GM18507 (cell line): ENCODE measurements around the gene SLC30A3.
A peak's percentile ranks its signal among the peaks of the same experiment; 100 is the strongest.
"Not testable (repeated sequence)": the region's sequence is repeated elsewhere in the genome, so short reads cannot be mapped to it uniquely, and the experiment has no call there.

Experiments
- DNase-seq: peaks from one replicate; pipeline ENCODE4 v3.0.0; 2011; ENCODE audit warnings: low read depth; ENCODE audit not compliant: insufficient read length; ENCODE audit errors: extremely low spot score
- FAIRE-seq: peaks from 2 replicates; lab custom pipeline; 2011; peaks lifted over from hg19 to GRCh38; lab: Jason Lieb, UNC

SLC30A3 gene

DNA sequence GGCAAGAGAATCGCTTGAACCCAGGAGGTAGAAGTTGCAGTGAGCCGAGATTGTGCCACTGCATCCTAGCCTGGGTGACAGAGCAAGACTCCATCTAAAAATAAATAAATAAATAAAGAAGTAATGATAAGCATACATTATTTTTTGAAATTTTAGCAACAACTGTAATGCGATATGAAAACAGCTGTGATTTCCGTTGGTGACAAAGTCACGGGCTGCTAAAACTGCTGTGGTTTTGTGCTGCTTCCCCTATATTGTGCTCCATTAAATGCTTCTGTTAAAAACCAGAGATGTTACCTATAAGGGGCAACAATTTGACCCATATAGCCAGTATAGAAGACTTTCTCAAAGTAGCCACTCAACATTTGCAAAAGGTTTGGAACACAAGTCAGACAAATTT lies 27.7 kb upstream of the SLC30A3 start:
- DNase-seq (no peak), FAIRE-seq (no peak)

DNA sequence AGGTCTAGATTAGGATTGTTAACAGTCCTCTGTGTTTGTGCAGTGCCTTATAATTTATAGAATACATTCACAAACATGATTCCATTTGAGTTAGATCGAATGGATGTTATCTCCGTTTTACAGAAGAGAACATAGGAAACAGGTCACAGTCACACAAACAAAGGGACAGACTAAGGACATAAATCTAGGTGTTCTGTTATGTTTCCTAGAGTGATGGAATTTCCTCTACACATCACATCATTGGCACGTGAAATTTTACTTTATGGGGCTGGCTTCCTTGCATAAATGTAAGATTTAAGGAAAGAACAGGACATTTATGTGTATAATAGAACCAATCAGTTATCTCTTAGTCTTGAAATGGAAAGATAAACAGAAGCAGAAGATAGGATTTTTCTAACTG lies 25.8 kb upstream of the SLC30A3 start:
- FAIRE-seq (no peak), DNase-seq (no peak)

DNA sequence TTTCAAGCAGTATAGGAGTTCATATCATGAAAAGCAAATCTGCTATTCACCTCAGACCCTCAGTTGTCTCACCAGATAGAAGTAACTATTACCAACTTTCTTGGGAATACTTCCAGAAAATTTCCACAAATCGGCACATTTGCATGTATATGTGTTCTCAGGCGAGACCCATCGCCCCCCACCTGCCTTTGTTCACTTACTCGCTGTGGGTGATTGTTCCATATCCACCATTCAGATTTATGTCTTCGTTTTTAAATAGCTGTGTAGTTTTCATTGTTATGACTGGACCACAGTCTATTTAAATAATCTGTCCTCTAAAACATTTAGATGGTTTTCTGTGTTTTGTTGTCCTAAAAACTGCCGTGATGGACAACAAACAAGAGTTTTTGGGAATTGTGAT lies 22.6 kb upstream of the SLC30A3 start:
- FAIRE-seq: no peak

DNA sequence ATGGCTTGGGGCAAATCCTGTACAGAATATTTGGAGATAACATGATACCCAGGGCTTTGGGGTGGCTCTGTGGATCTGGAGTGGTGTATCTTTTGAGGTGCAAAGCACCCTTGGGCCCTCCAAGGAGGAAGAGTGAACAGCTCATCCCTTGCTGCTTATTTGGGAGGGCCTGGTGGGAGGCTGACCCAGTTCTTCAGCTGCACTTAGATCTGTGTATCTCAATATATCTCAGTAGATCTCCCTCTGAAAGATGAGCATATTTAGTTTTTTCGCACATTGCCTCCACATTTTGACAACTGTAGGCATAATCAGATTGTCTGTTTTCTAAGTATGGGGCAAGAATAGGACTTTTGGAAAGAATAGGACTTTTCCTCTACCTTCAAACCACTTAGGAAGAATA lies 22.1 kb upstream of the SLC30A3 start:
- no peak for DNase-seq
- FAIRE-seq: no peak

More for the DNA sequence above, 22.6 kb upstream of the SLC30A3 start:
- no peak for DNase-seq

DNA sequence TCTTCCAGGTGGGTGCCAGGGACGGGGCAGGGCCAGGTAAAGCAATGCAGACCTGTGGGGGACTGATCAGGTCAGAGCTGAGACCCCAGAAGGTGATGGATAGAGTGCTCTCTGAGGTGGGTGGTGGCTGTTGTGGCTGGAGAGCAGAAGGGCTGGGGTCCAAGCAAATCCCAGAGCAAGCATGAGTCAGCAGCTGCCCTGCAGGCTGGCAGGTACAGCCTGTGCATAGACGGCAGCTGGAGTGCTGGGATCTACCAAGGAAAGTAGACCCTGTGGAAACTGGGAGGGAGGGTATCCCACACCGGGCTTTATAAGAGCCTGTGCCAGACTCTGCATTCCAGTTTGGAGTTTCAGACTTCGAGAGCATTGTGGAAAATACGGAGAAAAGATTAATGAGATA lies 20.0 kb upstream of the SLC30A3 start:
- FAIRE-seq: no peak
- no peak for DNase-seq

DNA sequence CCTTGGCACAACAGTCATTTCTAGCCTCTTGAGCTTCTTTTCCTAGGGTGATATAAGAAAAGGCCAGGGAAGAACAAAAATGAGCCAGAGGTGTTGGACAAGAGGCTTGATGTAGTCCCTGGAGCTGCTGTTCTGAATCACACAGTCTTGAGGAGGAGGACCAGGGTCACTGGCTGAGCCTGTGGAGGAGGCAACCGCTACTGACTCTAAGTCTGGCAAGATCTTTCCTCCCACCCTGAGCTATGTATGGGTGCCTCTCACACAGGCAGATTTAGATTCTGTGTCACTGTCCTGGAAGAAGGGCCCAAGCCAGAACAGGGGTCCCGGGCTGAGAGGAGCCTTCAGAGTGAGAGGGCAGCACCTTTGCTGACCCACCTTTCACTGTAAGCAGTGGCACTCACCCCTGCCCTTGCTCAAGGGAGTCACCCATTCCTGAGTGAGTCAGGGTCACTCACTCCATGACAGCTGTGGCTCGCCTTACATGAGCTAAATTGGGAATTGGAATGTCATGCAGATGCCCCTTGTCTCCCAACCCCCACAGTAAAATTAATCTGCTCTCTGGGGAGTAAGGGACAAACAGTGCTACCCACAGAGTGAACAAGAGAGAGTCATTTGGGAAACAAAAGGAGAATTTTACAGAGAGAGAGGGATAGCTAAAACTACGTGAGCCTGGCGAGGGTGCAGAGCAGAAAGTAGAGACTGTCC lies 19.2 kb upstream of the SLC30A3 start, which contains the start of gene TRIM54:
Gene TRIM54 (plus strand): TSS at position 575 of the 705 bp plus-strand sequence. CDS start 303 bp downstream, outside the sequence.
- no peak for FAIRE-seq

DNA sequence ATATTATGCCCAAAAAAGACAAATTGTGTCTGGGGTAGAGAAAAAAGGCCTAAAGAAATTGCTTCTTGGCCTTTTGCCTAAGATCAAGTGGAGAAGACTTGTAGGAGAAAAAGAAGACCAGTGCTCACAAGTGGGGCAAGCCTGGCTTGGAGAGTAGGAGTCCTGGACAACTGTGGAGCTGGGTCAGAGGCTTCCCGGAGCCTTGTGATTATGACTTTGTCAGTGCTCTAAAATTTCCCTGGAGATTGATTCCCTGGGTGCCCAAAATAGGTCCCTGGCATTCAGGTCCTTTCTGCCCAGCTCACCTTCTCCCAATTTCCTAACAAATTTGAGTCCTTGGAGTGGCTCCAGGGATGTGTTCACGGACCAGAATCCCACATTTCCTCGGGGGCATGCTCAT lies 18.6 kb upstream of the SLC30A3 start:
- DNase-seq (no peak), FAIRE-seq (no peak)

More for the DNA sequence above, 19.2 kb upstream of the SLC30A3 start, which contains the start of gene TRIM54:
- DNase-seq: no peak

DNA sequence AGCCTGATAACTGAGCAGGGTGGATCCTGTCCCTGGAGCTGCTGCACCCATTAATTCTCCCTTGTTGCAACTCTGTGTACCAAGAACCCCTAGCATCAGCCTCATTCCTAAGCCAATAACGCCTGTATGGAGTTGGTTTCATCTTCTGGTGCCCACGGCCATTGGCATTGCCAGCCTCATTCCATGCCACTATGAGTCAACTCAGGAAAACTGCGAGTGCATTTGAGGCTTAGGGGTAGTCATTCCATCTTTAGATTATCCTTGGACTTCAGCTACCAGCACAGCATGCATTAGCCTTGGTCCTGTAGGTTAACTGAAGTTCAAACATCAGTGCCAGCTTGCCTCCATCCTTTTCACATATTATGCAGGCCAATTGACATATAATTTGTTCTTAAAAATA lies 18.0 kb upstream of the SLC30A3 start:
- no peak for FAIRE-seq
- DNase-seq: no peak

DNA sequence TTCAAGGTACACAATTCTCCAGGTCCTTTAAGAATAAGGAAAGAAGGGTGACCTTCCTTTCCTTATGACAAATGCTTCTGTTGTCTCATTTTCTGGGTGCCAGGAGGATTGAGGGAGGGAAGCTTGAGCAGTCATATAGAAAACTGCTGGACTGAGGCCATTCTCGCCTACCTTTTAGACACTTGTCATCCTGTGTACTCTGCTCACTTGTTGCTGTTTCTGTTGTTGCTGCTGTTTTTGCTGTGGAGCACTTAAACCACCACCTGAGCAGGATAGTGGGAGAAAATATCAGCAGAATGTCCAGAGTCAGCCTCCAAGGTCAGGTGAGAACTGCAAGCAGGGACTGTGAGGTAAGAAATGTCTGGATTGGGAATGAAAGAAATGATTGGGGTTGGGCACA lies 15.2 kb upstream of the SLC30A3 start:
- DNase-seq (no peak), FAIRE-seq (no peak)

DNA sequence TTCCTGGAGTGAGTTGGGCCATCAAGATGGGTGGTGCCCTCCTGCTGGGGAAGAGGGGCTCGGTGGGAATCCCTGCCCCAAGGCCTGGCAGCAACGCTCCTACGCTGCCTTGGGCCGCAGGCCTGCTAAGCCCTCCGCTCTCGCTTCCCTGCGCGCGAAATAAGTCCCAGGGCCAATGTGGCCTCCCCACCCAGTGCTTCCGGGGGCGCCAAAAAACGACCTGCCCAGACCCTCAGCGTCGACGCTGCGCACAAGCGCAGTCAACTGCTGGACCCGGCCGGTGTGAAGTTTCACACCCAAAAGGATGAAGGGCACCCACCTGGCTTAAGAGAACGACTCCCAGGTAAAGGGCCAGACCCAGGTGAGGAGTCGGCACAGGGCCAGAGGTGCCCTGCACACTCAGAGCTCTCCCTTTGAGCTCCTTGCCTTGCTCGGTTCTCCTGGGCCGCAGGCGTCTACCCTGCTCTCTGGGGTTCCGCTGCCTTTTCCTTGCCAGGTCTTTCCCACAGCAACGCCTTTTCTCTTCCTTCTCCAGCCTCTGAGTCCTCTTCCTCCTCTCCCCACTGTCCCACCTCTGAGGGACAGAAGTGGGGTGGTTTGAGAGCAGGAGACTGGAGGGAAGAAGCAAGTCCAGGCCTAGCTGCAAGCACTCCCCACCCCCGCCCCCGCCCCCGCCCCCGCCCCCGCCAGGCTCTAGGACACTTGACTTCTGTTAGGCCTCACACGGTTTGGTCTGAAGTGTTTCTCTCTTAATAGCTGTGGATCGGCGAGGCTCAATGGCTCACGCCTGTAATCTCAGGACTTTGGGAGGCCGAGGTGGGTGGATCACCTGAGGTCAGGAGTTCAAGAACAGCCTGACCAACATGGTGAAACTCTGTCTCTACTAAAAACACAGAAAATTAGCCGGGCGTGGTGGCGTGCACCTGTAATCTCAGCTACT lies 12.6 kb upstream of the SLC30A3 start, which contains the start of gene DNAJC5G:
Gene DNAJC5G (plus strand): TSS at position 223 of the 940 bp plus-strand sequence. CDS start 1,296 bp downstream, outside the sequence.
- DNase-seq (no peak), FAIRE-seq (no peak)

DNA sequence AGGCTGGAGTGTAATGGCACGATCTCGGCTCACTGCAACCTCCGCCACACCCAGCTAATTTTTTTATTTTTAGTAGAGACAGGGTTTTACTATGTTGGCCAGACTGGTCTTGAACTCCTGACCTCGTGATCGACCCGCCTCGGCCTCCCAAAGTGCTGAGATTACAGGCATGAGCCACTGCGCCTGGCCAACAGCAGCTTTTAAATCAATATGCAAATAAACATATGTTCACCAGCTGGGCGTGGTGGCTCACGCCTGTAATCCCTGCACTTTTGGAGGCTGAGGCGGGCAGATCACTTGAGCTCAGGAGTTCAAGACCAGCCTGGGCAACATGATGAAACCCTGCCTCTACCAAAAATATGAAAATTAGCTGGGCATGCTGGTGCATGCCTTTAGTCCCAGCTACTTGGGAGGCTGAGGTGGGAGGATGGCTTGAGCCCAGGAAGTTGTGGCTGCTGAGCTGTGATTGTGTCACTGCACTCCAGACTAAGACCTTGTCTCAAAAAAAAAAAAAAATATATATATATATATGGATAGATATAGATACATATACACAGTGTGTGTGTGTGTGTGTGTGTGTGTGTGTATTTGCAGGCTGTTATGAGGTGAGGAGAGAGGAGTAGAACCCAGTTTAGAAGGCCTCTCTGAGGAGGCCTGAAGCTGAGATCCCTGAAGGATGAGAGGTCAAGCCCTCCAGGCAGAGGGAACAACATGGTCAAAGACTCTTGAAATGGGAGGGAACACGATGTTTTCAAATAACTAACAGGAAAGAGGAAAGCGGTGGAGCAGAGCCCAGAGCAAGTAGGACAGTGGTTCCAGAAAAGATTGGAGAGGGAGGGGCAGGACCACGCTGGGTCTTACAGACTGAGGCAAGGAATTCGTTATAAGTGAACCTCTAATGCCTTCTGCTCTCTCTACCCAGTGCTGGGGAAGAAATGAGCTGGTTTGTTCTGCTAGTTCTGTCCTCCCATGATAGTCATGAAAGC lies 10.0 kb upstream of the SLC30A3 start:
- FAIRE-seq, DNase-seq: not testable (repeated sequence)

DNA sequence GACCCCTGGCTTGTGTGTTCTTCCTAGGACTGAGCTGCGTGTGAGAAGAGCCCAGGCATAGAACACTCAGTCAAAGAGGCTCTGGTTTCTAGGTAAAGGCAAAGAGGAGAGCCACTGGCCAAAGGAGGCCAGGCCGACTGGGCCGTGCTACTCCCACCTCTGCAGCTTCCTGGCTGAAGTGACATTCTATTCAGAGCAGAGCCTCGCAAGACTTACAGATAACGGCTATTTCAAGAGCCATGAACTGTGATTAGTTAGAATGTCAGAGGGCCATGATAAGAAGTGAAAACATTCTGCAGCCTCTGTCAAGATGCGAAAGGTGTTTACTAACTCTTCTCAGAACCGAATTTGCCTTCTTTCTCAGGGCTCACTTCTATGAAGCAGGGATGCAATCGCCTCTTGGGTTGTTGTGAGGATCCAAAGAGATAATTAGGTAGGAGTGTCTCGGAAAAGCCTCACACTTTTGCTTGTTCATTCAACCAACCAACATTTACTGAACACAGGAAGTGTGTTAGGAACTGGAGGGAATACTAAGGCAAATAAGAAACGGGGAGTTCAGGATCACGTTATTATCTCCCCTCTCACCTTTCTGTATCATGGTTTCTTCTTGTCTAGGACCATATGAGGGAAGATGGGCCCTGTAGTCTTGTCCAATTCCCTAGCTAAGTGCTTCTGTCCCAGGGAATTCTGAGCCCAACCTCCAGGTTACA lies 8.9 kb upstream of the SLC30A3 start:
- DNase-seq: no peak
- no peak for FAIRE-seq

DNA sequence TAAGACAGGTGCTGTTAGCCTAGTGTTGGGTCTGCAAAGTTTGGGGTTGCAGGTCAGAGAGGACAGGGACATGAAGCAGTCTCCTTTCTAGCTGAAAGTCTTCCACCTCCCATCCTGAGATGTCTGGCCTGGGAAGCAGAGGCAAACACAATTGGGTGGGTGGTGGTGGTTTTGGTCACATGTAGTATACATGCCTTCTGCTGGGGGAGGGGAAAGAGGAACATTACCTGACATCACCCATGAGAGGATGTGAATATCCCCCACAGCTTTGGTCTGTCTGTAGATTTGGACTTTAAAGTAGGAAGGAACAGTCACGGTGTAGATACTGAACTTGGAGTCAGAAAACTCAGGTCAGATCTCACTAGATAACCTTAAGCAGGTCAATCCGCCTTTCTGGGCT lies 7.8 kb upstream of the SLC30A3 start:
- DNase-seq (no peak), FAIRE-seq (no peak)

DNA sequence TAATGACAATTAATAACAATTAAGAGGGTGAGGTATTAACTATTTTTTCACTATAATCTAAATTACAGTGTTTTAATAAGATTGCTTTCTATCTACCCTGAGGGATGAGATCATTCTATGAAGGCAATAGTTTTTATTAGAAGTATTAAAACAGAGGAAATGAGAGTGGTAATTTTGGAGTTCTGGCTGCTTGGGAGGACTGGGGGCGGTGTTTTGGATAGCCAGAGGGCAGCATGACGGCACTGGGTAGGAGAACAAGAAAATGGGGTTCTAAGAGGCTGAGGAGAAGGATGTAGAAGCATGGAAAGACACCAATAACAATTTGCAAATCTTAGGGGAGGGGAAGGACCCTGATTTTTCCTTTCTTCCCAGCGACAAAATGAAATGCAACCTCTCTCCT lies 7.3 kb upstream of the SLC30A3 start:
- DNase-seq (no peak), FAIRE-seq (no peak)

DNA sequence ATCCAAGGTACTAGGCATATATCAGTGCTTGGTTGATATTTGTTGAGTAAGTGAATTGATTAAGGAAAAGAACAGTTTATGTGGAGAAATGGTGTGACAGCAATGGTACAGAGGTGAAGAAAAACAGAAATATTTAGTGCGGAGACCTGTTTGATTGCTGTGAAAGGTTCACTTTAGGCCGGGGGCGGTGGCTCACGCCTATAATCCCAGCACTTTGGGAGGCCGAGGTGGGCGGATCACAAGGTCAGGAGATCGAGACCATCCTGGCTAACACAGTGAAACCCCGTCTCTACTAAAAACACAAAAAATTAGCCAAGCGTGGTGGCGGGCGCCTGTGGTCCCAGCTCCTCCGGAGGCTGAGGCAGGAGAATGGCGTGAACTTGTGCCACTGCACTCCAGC lies 5.4 kb upstream of the SLC30A3 start:
- not testable (repeated sequence) for FAIRE-seq, DNase-seq

DNA sequence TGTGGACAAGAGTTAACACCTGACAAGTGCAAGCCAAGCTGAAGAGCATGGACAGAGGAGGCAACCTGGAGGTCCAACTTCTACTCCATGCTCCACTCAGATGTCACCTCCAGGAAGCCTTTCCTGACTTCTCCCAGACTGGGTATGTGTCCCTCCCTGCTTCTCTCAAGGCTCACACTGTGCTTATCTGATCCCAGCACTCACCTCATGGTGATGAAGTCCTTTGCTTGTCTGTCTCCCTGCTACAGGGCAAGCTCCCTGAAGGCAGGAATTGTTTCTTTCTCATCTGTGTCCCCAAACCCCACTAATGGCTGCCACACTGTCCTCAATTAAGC lies 2.7 kb upstream of the SLC30A3 start:
- DNase-seq: no peak
- no peak for FAIRE-seq

DNA sequence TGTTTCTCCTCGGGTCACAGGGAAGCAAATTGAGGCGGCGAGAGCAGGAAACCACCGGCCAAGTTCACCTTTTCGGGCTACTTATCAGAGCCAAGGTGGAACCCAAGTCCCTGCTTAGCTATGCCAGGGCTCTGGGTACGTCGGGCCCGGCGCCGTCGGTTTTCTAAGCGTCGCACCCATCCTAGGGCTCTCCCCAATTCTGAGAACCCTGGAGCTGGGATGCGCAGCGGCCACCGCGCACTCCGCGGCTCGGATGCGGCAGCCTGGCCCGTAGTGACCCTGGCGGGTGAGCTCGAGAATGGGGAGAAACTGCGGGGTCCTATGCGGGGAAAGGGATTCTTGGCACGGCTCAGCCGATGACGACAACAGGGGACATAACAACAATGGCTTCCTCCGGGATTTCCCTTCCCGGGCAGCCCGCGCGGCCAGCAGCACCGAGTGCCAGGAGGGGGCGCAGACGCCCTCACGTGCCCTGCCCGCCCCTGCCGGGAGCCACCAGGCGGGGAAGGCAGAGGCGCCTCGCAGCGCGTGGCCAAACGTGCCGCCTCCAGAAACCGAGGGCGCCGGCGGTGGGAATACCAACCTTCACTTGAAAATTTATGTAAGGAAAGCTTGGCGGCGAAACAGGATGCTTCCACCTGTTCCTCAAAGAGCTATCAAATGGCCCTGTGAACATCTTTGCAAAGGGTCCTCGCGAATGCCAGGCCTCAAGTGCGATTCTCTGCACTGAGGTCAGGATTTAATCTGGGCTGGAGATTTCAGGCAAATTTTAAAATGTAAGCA lies 2.1 kb upstream of the SLC30A3 start:
- DNase-seq (peak; percentile 53), FAIRE-seq (peak; percentile 61)

DNA sequence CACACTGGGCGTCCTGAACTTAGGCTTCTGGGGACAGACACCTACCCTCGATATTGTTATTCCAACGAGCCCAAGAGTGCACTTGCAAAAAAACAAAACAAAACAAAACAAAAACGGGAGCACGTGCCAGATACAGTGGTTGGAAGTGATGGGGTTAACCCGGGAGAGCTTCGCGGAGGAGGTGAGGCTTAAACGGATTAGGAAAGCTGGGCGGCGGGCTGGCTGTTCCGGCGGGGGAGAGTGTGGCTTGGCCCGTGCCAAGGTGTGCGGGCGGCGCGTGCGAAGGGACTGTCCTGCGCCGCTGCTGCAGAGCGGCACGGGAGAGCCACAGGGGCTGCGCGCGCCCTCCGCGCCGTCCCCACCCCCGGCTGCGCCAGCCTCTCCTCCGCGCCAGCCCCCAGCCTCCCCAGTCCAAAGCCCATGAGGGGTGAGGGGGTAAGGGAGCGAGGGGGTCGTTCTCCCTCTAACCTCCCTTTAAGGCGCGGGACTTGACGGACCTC lies 1.5 kb upstream of the SLC30A3 start:
- no peak for DNase-seq
- FAIRE-seq: no peak
